H1 (cell line): ENCODE results near the gene ZC3H7B.

Experiments
- HDAC2 ChIP-seq, 2 experiments: fragments of 300-600 bp in 1 of 2; sonication (generic) in 1 of 2; IDR thresholded peaks; 2 replicates each; pipeline ENCODE4 v1.6.1; 2011 to 2012; ENCODE audit warnings: low read depth in 2 of 2, low read length in 2 of 2, mild to moderate bottlenecking in 2 of 2, moderate library complexity in 2 of 2, borderline replicate concordance in 1 of 2, inconsistent platforms in 1 of 2
- JUN ChIP-seq: IDR thresholded peaks from 2 replicates; pipeline ENCODE4 v1.6.1; 2011; ENCODE audit warnings: low read depth, mild to moderate bottlenecking, improper control_type of control experiment, low read length
- JUND ChIP-seq: IDR thresholded peaks from 2 replicates; pipeline ENCODE4 v1.6.1; 2011; ENCODE audit warnings: mild to moderate bottlenecking, improper control_type of control experiment, low read length
- POLR2A ChIP-seq, 2 experiments: IDR thresholded peaks; 1 replicate in 1 of 2; 2 replicates in 1 of 2; pipeline ENCODE4 v1.6.1; 2011; ENCODE audit warnings: low read depth in 2 of 2, low read length in 2 of 2, mild to moderate bottlenecking in 2 of 2; ENCODE audit errors: control extremely low read depth in 1 of 2
- POLR2AphosphoS5 ChIP-seq: IDR thresholded peaks from 2 replicates; pipeline ENCODE4 v1.6.1; 2011; ENCODE audit warnings: low read depth, low read length
- TAF1 ChIP-seq: IDR thresholded peaks from 2 replicates; pipeline ENCODE4 v1.6.1; 2011; ENCODE audit warnings: mild to moderate bottlenecking, low read depth, low read length
- TEAD4 ChIP-seq: IDR thresholded peaks from 2 replicates; pipeline ENCODE4 v1.6.1; 2012; ENCODE audit warnings: low read depth, low read length, inconsistent platforms, mixed read lengths
- YY1 ChIP-seq: IDR thresholded peaks from 2 replicates; pipeline ENCODE4 v1.6.1; 2011; ENCODE audit warnings: low read depth, mild to moderate bottlenecking, low read length
- TF ChIP-seq, protein P1 (sequence below), 3 experiments: IDR thresholded peaks; 1 replicate in 2 of 3; 2 replicates in 1 of 3; pipeline versions ENCODE4 v1.5.1 to v1.6.1; 2011; ENCODE audit warnings: low read length in 3 of 3, mild to moderate bottlenecking in 3 of 3, inconsistent platforms in 2 of 3, low read depth in 1 of 3, moderate library complexity in 1 of 3; ENCODE audit not compliant: insufficient read depth in 1 of 3; ENCODE audit errors: control extremely low read depth in 1 of 3
- TF ChIP-seq, protein P2 (sequence below): IDR thresholded peaks from 2 replicates; pipeline ENCODE4 v1.6.1; 2012; ENCODE audit warnings: inconsistent platforms

DNA sequence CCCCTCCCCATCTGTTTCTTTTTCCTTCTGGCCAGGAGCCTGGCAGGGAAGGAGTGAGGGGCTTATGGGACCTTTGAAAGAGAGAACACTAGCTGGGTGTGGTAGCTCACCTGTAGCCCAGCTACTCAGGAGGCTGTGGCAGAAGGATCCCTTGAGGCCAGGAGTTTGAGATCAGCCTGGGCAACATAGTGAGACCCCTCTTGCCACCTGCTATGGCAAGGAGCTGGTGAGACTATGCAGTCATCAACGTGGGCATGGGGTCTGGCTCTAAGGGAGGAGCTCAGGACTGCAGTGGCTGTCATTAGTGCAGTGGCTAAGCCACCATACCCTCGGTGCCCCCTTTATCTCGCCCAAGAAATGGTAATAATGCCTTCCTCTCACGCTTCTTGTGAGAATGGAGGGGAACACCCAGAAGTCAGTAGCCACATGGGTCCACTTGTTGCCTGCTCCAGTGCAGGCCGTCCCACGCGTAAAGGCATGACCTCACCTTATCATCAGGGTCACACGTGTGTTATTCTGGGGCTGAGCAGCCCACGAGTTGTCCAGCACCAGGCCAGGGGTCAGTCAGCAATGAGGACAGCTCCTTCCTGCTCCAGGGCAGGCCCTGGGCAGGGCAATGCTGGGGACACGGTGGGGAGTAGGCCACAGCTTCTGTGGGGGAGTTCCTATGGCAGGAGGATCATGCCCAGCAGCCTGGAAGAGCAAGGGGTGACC, 52.7 kb downstream of the ZC3H7B start:
- TF ChIP-seq, protein P1, sequence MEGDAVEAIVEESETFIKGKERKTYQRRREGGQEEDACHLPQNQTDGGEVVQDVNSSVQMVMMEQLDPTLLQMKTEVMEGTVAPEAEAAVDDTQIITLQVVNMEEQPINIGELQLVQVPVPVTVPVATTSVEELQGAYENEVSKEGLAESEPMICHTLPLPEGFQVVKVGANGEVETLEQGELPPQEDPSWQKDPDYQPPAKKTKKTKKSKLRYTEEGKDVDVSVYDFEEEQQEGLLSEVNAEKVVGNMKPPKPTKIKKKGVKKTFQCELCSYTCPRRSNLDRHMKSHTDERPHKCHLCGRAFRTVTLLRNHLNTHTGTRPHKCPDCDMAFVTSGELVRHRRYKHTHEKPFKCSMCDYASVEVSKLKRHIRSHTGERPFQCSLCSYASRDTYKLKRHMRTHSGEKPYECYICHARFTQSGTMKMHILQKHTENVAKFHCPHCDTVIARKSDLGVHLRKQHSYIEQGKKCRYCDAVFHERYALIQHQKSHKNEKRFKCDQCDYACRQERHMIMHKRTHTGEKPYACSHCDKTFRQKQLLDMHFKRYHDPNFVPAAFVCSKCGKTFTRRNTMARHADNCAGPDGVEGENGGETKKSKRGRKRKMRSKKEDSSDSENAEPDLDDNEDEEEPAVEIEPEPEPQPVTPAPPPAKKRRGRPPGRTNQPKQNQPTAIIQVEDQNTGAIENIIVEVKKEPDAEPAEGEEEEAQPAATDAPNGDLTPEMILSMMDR (IDR thresholded peaks at IDR 0.05; ENCODE audit: control extremely low read depth in 1 of 3, insufficient read depth in 1 of 3, low read depth in 1 of 3, low read length in 3 of 3): no peak
- TF ChIP-seq POLR2A (IDR thresholded peaks at IDR 0.05; ENCODE audit: control extremely low read depth in 1 of 2, low read depth in 2 of 2, low read length in 2 of 2): no peak
- TF ChIP-seq JUN: no peak
- TF ChIP-seq TEAD4: no peak
- TF ChIP-seq, protein P2, sequence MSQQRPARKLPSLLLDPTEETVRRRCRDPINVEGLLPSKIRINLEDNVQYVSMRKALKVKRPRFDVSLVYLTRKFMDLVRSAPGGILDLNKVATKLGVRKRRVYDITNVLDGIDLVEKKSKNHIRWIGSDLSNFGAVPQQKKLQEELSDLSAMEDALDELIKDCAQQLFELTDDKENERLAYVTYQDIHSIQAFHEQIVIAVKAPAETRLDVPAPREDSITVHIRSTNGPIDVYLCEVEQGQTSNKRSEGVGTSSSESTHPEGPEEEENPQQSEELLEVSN: no peak
- no peak for TF ChIP-seq YY1
- TF ChIP-seq JUND: no peak
- TF ChIP-seq HDAC2 (IDR thresholded peaks at IDR 0.05; ENCODE audit: borderline replicate concordance in 1 of 2, low read depth in 2 of 2, low read length in 2 of 2): no peak
- TF ChIP-seq TAF1: no peak
- TF ChIP-seq POLR2AphosphoS5: no peak
